ENCODE data around the gene THEMIS.

- TF ChIP-seq, protein P1, sequence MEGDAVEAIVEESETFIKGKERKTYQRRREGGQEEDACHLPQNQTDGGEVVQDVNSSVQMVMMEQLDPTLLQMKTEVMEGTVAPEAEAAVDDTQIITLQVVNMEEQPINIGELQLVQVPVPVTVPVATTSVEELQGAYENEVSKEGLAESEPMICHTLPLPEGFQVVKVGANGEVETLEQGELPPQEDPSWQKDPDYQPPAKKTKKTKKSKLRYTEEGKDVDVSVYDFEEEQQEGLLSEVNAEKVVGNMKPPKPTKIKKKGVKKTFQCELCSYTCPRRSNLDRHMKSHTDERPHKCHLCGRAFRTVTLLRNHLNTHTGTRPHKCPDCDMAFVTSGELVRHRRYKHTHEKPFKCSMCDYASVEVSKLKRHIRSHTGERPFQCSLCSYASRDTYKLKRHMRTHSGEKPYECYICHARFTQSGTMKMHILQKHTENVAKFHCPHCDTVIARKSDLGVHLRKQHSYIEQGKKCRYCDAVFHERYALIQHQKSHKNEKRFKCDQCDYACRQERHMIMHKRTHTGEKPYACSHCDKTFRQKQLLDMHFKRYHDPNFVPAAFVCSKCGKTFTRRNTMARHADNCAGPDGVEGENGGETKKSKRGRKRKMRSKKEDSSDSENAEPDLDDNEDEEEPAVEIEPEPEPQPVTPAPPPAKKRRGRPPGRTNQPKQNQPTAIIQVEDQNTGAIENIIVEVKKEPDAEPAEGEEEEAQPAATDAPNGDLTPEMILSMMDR (optimal IDR thresholded peaks at IDR 0.05 in 1 of 3, IDR thresholded peaks at IDR 0.05 in 1 of 3, conservative IDR thresholded peaks at IDR 0.05 in 1 of 3; ENCODE audit: extremely low read depth in 1 of 3, insufficient read depth in 2 of 3, low read length in 3 of 3), result no peak
- no peak for TF ChIP-seq EZH2 (IDR thresholded peaks at IDR 0.05; ENCODE audit: low read length)
Measured at GRCh38 chr6:127776320-127776719, 124.5 kb downstream of the THEMIS start.
